M059J (cell line): Measurements from ENCODE around the gene WNT2. TPM values are rescaled to one million over a fixed set of nuclear protein-coding genes. Genes with fewer than 3 reads are reported as not detected.

Source experiments
- DNase-seq: peaks from one replicate; pipeline ENCODE4 v3.0.0-alpha.2; 2012; ENCODE audit warnings: low read depth
- total RNA-seq: library from RNA; depleted of rRNA; stranded (reverse); fragments of >200 nt; shearing (Covaris generic); gene quantifications from 2 replicates; pipeline ENCODE4 v1.2.3, GENCODE V29; 2014; rRNA removed

WNT2 gene
- total RNA-seq = 0.20 and 0.44 TPM in 2 replicates

GRCh38 chr7:117322741-117323304, at the start of gene WNT2:
Gene WNT2 (minus strand): TSS chr7:117323058. CDS start chr7:117322989, 69 bp downstream.
- DNase-seq = no peak

GRCh38 chr7:117372073-117372472, 49.2 kb upstream of the WNT2 start:
- DNase-seq = no peak

- DNase-seq = no peak
Observed at GRCh38 chr7:117364339-117365080, 41.7 kb upstream of the WNT2 start.

- no peak for DNase-seq
Observed at GRCh38 chr7:117362294-117362888, 39.5 kb upstream of the WNT2 start.

GRCh38 chr7:117350027-117350426, 27.2 kb upstream of the WNT2 start:
- DNase-seq = no peak

GRCh38 chr7:117349570-117349969, 26.7 kb upstream of the WNT2 start:
- DNase-seq = no peak

GRCh38 chr7:117347962-117348672, 25.3 kb upstream of the WNT2 start:
- DNase-seq = no peak

- DNase-seq = no peak
Observed at GRCh38 chr7:117347480-117347879, 24.6 kb upstream of the WNT2 start.

- DNase-seq = no peak
Observed at GRCh38 chr7:117346161-117346560, 23.3 kb upstream of the WNT2 start.

- DNase-seq = peak; percentile 28
Observed at GRCh38 chr7:117338020-117338419, 15.2 kb upstream of the WNT2 start.

GRCh38 chr7:117333168-117333567, 10.3 kb upstream of the WNT2 start:
- DNase-seq = no peak

- DNase-seq = no peak
Observed at GRCh38 chr7:117332031-117332430, 9.2 kb upstream of the WNT2 start.

GRCh38 chr7:117325836-117326235, 3.0 kb upstream of the WNT2 start:
- no peak for DNase-seq

- no peak for DNase-seq
Observed at GRCh38 chr7:117324960-117325359, 2.1 kb upstream of the WNT2 start.

GRCh38 chr7:117323851-117324711, 1.2 kb upstream of the WNT2 start:
- DNase-seq = peak; percentile 45

GRCh38 chr7:117323305-117323850, 520 bp upstream of the WNT2 start:
- DNase-seq = peak; percentile 9

GRCh38 chr7:117320523-117320922, 2.3 kb downstream of the WNT2 start:
- no peak for DNase-seq

GRCh38 chr7:117319181-117319580, 3.7 kb downstream of the WNT2 start:
- peak; percentile 17 for DNase-seq

GRCh38 chr7:117313582-117313981, 9.3 kb downstream of the WNT2 start:
- no peak for DNase-seq

GRCh38 chr7:117312593-117313580, 10.0 kb downstream of the WNT2 start:
- DNase-seq = no peak
